HepG2 (cell line): ENCODE results near the gene SNX19. TPM values are rescaled to one million over a fixed set of nuclear protein-coding genes. Genes with fewer than 3 reads are reported as not detected.

Source experiments
- ATAC-seq: fragments of 200-7000 bp; cut with Tn5 transposase; 3 replicates; pipeline ENCODE4 v1.9.1; 2020; ENCODE audit warnings: mild to moderate bottlenecking, moderate library complexity
- BruUV-seq: library from RNA; stranded (reverse); fragments of 400-500 nt; replicated peaks from 2 replicates; lab custom pipeline; 2021; lab: Mats Ljungman, UMichigan
- CTCF ChIA-PET: fragments of 300-600 bp; formaldehyde crosslinking; extraction: SDS; loops from one replicate; lab custom pipeline; 2021; ENCODE audit warnings: low total read pairs, inconsistent platforms, low intra/inter-chr PET ratio; lab: Yijun Ruan, JAX
- POLR2A ChIA-PET: fragments of 350-600 bp; sonication (Branson Sonifier 250); formaldehyde crosslinking; loops from one replicate; lab custom pipeline; 2020; ENCODE audit warnings: antibody characterized with exemption, inconsistent platforms; lab: Yijun Ruan, JAX
- DNase-seq: peaks from one replicate; pipeline ENCODE4 v3.0.0-alpha.2; 2015; ENCODE audit warnings: low spot score
- FAIRE-seq: peaks from 3 replicates; lab custom pipeline; 2011; peaks lifted over from hg19 to GRCh38; lab: Jason Lieb, UNC
- H2AFZ ChIP-seq: one replicate; pipeline ENCODE4 v1.6.1; 2011; ENCODE audit warnings: low read length, inconsistent platforms
- H3K27ac ChIP-seq: fragments of 300-600 bp; 3 replicates; pipeline ENCODE4 v1.8.0; 2011; ENCODE audit warnings: mixed run types, mild to moderate bottlenecking, mixed read lengths, low read length, inconsistent platforms; ENCODE audit not compliant: insufficient read depth; ENCODE audit errors: extremely low read length
- H3K27me3 ChIP-seq, 2 experiments: fragments of 200-600 bp in 1 of 2; 2 replicates in 1 of 2; 3 replicates in 1 of 2; pipeline versions ENCODE4 v1.6.0 to v1.8.0; 2011; ENCODE audit warnings: low read length in 2 of 2, mild to moderate bottlenecking in 2 of 2, moderate library complexity in 2 of 2, inconsistent platforms in 1 of 2; ENCODE audit not compliant: insufficient read depth in 2 of 2, control insufficient read depth in 1 of 2
- H3K36me3 ChIP-seq, 2 experiments: fragments of 200-600 bp in 1 of 2; replicated peaks in 1 of 2; 2 replicates in 1 of 2; 3 replicates in 1 of 2; pipeline versions ENCODE4 v1.5.1 to v1.8.0; 2011; ENCODE audit warnings: low read length in 2 of 2, inconsistent platforms in 1 of 2; ENCODE audit not compliant: insufficient read depth in 2 of 2, control insufficient read depth in 1 of 2
- H3K4me1 ChIP-seq: 2 replicates; pipeline ENCODE4 v1.5.1; 2012; ENCODE audit warnings: low read length, inconsistent platforms; ENCODE audit not compliant: insufficient read depth
- H3K4me2 ChIP-seq: 2 replicates; pipeline ENCODE4 v1.6.0; 2011; ENCODE audit warnings: low read depth, low read length, inconsistent platforms
- H3K4me3 ChIP-seq, 3 experiments: fragments of 200-600 bp in 1 of 3; sonication (generic), shearing (Covaris generic) in 1 of 3; replicated peaks in 1 of 3; 2 replicates each; pipeline ENCODE4 v1.5.1; 2011 to 2016; ENCODE audit warnings: low read length in 3 of 3, inconsistent platforms in 2 of 3, low read depth in 2 of 3, mild to moderate bottlenecking in 2 of 3, control low read depth in 1 of 3, mixed read lengths in 1 of 3; ENCODE audit not compliant: insufficient read depth in 1 of 3
- H3K79me2 ChIP-seq: one replicate; pipeline ENCODE4 v1.6.1; 2011; ENCODE audit warnings: low read length, inconsistent platforms; ENCODE audit not compliant: insufficient read depth
- H3K9ac ChIP-seq: 2 replicates; pipeline ENCODE4 v1.6.0; 2011; ENCODE audit warnings: mild to moderate bottlenecking, low read depth, low read length, inconsistent platforms; ENCODE audit not compliant: insufficient read depth
- H3K9me3 ChIP-seq: 2 replicates; pipeline ENCODE4 v1.5.1; 2012; ENCODE audit warnings: mild to moderate bottlenecking, low read length
- H4K20me1 ChIP-seq: 2 replicates; pipeline ENCODE4 v1.6.0; 2011; ENCODE audit warnings: inconsistent platforms, mild to moderate bottlenecking, low read length, moderate library complexity; ENCODE audit not compliant: insufficient read depth
- HOMEZ ChIP-seq: IDR thresholded peaks from 2 replicates; pipeline ENCODE4 v1.6.1; 2016; ENCODE audit warnings: low read depth
- NFATC3 ChIP-seq: sonication (generic); formaldehyde crosslinking; IDR thresholded peaks from 2 replicates; pipeline ENCODE4 v1.5.1; 2020; ENCODE audit warnings: mild to moderate bottlenecking, missing genetic modification reagents
- NRL ChIP-seq: sonication (generic); formaldehyde crosslinking; IDR thresholded peaks from 2 replicates; pipeline ENCODE4 v1.5.0; 2020; ENCODE audit warnings: missing genetic modification reagents, mild to moderate bottlenecking, moderate library complexity, borderline replicate concordance
- SP5 ChIP-seq: IDR thresholded peaks from 2 replicates; pipeline ENCODE4 v1.6.1; 2016; ENCODE audit warnings: low read depth, borderline replicate concordance
- ZFP62 ChIP-seq: sonication (generic); formaldehyde crosslinking; IDR thresholded peaks from 2 replicates; pipeline ENCODE4 v1.4.0; 2020; ENCODE audit warnings: missing genetic modification reagents
- WGBS: methylation state at CpG from one replicate; pipeline ENCODE4 v1.1.6; 2017; ENCODE audit warnings: low lambda C conversion rate; 5-methylcytosine and 5-hydroxymethylcytosine counted together
- in situ Hi-C: cut with HindIII; loops from 2 replicates; pipeline ENCODE4 v1.10.0; 2017; ENCODE audit warnings: low pct_unique_long_range_greater_than_20kb; ENCODE audit not compliant: extremely low pct_ligation_motif_present
- intact Hi-C: fragments of 100-400 bp; cut with micrococcal nuclease; formaldehyde crosslinking; loops from one replicate; pipeline ENCODE4 v1.10.0; 2022; ENCODE audit not compliant: unreplicated experiment
- polyA plus RNA-seq, 8 experiments: library from polyadenylated mRNA; depleted of rRNA in 3 of 8; stranded (reverse) in 7 of 8; unstranded in 1 of 8; fragments of >200 nt; fragmentation: Illumina TruSeq in 4 of 8; extraction: Trizol in 4 of 8; gene quantifications; 2 replicates each; pipeline versions ENCODE4 v1.2.1 to v1.2.3, GENCODE V29; 2011 to 2016; ENCODE audit warnings: low read depth in 4 of 8, missing spikeins in 1 of 8, mixed read lengths in 1 of 8; ENCODE audit not compliant: insufficient read depth in 1 of 8
- total RNA-seq, 5 experiments: library from RNA; depleted of rRNA; stranded (reverse); fragments of >200 nt; fragmentation: Illumina TruSeq; extraction: Trizol; gene quantifications; 2 replicates each; pipeline ENCODE4 v1.2.3, GENCODE V29; 2016; ENCODE audit warnings: low read depth in 1 of 5
- TF ChIP-seq, protein P1 (sequence below), 2 experiments: IDR thresholded peaks; 2 replicates each; pipeline ENCODE4 v1.6.1; 2011 to 2012; ENCODE audit warnings: low read length in 2 of 2, borderline replicate concordance in 1 of 2, low read depth in 1 of 2, mild to moderate bottlenecking in 1 of 2, moderate library complexity in 1 of 2
- TF ChIP-seq, protein P2 (sequence below): sonication (generic); formaldehyde crosslinking; IDR thresholded peaks from 2 replicates; pipeline ENCODE4 v1.4.0; 2020; ENCODE audit warnings: missing genetic modification reagents

Gene SNX19
- total and polyA plus RNA-seq, 2 of the 13 experiments (the other 11 are each of a cell fraction or from before 2014, with no cell fraction given) = 0.13 to 0.27 TPM

DNA sequence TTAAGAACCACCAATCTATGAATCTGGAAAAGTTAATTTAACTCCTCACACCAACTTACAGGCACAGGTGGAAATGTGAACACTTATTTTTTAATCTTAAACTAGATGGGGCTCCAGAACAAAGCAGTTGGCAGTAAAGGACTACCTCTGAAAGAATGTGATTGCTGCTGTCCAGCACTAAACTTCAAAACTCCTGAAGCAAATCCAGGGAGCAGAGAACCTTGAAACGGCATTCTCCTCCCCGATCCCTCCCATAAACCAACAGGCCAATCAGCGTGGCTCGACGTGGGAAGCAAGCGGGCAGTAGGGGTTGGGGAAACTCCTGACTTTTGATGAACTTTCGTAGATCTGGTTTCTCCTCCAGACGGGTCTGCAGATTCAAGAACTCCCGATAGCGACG, 5.0 kb downstream of the SNX19 start:
- no TSS peak for BruUV-seq
- H4K20me1 ChIP-seq = no peaks in the 10 kb centered on the region
- no peak overlapping the region for H3K27ac ChIP-seq
- no peak overlapping the region for H2AFZ ChIP-seq
- H3K9ac ChIP-seq = no peak overlapping the region
- WGBS = 51% methylated on average over 5 of the region's 11 CpGs
- CTCF ChIA-PET = no interaction called here
- DNase-seq (no peak), ATAC-seq (no peak), FAIRE-seq (no peak)
- POLR2A ChIA-PET = no interaction called here
- H3K9me3 ChIP-seq = no peaks in the 10 kb centered on the region
- H3K79me2 ChIP-seq = no peaks in the 10 kb centered on the region
- TF ChIP-seq, protein P1, sequence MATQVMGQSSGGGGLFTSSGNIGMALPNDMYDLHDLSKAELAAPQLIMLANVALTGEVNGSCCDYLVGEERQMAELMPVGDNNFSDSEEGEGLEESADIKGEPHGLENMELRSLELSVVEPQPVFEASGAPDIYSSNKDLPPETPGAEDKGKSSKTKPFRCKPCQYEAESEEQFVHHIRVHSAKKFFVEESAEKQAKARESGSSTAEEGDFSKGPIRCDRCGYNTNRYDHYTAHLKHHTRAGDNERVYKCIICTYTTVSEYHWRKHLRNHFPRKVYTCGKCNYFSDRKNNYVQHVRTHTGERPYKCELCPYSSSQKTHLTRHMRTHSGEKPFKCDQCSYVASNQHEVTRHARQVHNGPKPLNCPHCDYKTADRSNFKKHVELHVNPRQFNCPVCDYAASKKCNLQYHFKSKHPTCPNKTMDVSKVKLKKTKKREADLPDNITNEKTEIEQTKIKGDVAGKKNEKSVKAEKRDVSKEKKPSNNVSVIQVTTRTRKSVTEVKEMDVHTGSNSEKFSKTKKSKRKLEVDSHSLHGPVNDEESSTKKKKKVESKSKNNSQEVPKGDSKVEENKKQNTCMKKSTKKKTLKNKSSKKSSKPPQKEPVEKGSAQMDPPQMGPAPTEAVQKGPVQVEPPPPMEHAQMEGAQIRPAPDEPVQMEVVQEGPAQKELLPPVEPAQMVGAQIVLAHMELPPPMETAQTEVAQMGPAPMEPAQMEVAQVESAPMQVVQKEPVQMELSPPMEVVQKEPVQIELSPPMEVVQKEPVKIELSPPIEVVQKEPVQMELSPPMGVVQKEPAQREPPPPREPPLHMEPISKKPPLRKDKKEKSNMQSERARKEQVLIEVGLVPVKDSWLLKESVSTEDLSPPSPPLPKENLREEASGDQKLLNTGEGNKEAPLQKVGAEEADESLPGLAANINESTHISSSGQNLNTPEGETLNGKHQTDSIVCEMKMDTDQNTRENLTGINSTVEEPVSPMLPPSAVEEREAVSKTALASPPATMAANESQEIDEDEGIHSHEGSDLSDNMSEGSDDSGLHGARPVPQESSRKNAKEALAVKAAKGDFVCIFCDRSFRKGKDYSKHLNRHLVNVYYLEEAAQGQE (IDR thresholded peaks at IDR 0.05; ENCODE audit: borderline replicate concordance in 1 of 2, low read depth in 1 of 2, low read length in 2 of 2) = peak in 1 of 2 experiments; percentile 31; a peak in 1 of 4 replicates
- TF ChIP-seq NRL (no peak), SP5 (CRISPR knock-in tag) (no peak), HOMEZ (no peak), ZFP62 (CRISPR knock-in tag) (no peak), NFATC3 (CRISPR knock-in tag) (no peak)
- TF ChIP-seq, protein P2, sequence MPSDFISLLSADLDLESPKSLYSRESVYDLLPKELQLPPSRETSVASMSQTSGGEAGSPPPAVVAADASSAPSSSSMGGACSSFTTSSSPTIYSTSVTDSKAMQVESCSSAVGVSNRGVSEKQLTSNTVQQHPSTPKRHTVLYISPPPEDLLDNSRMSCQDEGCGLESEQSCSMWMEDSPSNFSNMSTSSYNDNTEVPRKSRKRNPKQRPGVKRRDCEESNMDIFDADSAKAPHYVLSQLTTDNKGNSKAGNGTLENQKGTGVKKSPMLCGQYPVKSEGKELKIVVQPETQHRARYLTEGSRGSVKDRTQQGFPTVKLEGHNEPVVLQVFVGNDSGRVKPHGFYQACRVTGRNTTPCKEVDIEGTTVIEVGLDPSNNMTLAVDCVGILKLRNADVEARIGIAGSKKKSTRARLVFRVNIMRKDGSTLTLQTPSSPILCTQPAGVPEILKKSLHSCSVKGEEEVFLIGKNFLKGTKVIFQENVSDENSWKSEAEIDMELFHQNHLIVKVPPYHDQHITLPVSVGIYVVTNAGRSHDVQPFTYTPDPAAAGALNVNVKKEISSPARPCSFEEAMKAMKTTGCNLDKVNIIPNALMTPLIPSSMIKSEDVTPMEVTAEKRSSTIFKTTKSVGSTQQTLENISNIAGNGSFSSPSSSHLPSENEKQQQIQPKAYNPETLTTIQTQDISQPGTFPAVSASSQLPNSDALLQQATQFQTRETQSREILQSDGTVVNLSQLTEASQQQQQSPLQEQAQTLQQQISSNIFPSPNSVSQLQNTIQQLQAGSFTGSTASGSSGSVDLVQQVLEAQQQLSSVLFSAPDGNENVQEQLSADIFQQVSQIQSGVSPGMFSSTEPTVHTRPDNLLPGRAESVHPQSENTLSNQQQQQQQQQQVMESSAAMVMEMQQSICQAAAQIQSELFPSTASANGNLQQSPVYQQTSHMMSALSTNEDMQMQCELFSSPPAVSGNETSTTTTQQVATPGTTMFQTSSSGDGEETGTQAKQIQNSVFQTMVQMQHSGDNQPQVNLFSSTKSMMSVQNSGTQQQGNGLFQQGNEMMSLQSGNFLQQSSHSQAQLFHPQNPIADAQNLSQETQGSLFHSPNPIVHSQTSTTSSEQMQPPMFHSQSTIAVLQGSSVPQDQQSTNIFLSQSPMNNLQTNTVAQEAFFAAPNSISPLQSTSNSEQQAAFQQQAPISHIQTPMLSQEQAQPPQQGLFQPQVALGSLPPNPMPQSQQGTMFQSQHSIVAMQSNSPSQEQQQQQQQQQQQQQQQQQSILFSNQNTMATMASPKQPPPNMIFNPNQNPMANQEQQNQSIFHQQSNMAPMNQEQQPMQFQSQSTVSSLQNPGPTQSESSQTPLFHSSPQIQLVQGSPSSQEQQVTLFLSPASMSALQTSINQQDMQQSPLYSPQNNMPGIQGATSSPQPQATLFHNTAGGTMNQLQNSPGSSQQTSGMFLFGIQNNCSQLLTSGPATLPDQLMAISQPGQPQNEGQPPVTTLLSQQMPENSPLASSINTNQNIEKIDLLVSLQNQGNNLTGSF (CRISPR knock-in tag) = no peak
- no peak overlapping the region for H3K4me3 ChIP-seq
- in situ Hi-C loops = no loop called here
- H3K36me3 ChIP-seq = no peaks in the 10 kb centered on the region
- no peaks in the 10 kb centered on the region for H3K27me3 ChIP-seq
- intact Hi-C loops = no loop called here
- H3K4me2 ChIP-seq = no peak overlapping the region
- no peaks in the 10 kb centered on the region for H3K4me1 ChIP-seq
